Left colon (tissue), 2 donors: ENCODE results near the gene PTPRG. TPM values are rescaled to one million over a fixed set of nuclear protein-coding genes. Genes with fewer than 3 reads are reported as not detected.

Source experiments
- ATAC-seq: fragments of 200-7000 bp; cut with Tn5 transposase; one replicate; pipeline ENCODE4 v1.9.1; 2020; ENCODE audit warnings: mild to moderate bottlenecking, moderate library complexity
- DNase-seq, 2 donors: peaks; one replicate each; pipeline ENCODE4 v3.0.0-alpha.2; 2020
- intact Hi-C, 2 donors: fragments of 100-400 bp; cut with DNase I in 1 of 2; cut with micrococcal nuclease in 1 of 2; formaldehyde crosslinking; loops; one replicate each; pipeline versions ENCODE4 v1.11.2 to v1.14.0; 2022; cut with DNase I, micrococcal nuclease
- total RNA-seq, 2 donors: library from RNA; stranded (reverse); fragmentation: NEBNext Ultra II Directional; extraction: Animal tissue kit (Norgen Biotek cat#: 25700); gene quantifications; one replicate each; pipeline ENCODE4 v1.2.1, GENCODE V29; 2021
- donor health status: DM: no; HTN: no; CAD: no.
- donor health status: DM: yes; HTN: yes; CAD: no.

Gene PTPRG
- total RNA-seq, 2 donors from 2014 or later: 26.0 to 33.4 TPM

GRCh38 chr3:61724801-61725200, 163.4 kb downstream of the PTPRG start:
- ATAC-seq (no peak), DNase-seq (no peak)
- intact Hi-C loops: no loop called here

GRCh38 chr3:61725851-61726333, 164.5 kb downstream of the PTPRG start:
- DNase-seq (no peak), ATAC-seq (peak; percentile 90)
- intact Hi-C loops: no loop called here

GRCh38 chr3:61727435-61727834, 166.1 kb downstream of the PTPRG start:
- intact Hi-C loops: no loop called here
- DNase-seq: no peak
- peak; percentile 61 for ATAC-seq

GRCh38 chr3:61729038-61729634, 167.8 kb downstream of the PTPRG start:
- ATAC-seq (no peak), DNase-seq (no peak)
- intact Hi-C loops: no loop called here

- ATAC-seq (no peak), DNase-seq (no peak)
- intact Hi-C loops: no loop called here
These were observed 168.7 kb downstream of the PTPRG start for GRCh38 chr3:61730056-61730455.

GRCh38 chr3:61730577-61731231, 169.3 kb downstream of the PTPRG start:
- no peak for DNase-seq
- ATAC-seq: no peak
- intact Hi-C loops: no loop called here

- DNase-seq (no peak), ATAC-seq (no peak)
- intact Hi-C loops: no loop called here
These were observed 171.6 kb downstream of the PTPRG start for GRCh38 chr3:61733000-61733399.

GRCh38 chr3:61733876-61734275, 172.5 kb downstream of the PTPRG start:
- DNase-seq (peak in 1 of 2 donors; percentile 23), ATAC-seq (no peak)
- intact Hi-C loops: no loop called here

GRCh38 chr3:61734749-61735686, 173.6 kb downstream of the PTPRG start:
- ATAC-seq: no peak
- DNase-seq: no peak
- intact Hi-C loops: no loop called here

GRCh38 chr3:61736506-61736905, 175.1 kb downstream of the PTPRG start:
- intact Hi-C loops: no loop called here
- ATAC-seq (no peak), DNase-seq (no peak)

GRCh38 chr3:61739640-61740039, 178.3 kb downstream of the PTPRG start:
- intact Hi-C loops: no loop called here
- ATAC-seq: no peak
- DNase-seq: no peak

- DNase-seq: no peak
- intact Hi-C loops: no loop called here
- ATAC-seq: no peak
These were observed 179.1 kb downstream of the PTPRG start for GRCh38 chr3:61740494-61740893.

GRCh38 chr3:61741551-61741950, 180.2 kb downstream of the PTPRG start:
- ATAC-seq (no peak), DNase-seq (no peak)
- intact Hi-C loops: no loop called here

GRCh38 chr3:61742006-61742405, 180.6 kb downstream of the PTPRG start:
- DNase-seq: no peak
- ATAC-seq: no peak
- intact Hi-C loops: no loop called here

- intact Hi-C loops: no loop called here
- ATAC-seq: no peak
- DNase-seq: no peak
These were observed 181.7 kb downstream of the PTPRG start for GRCh38 chr3:61743067-61743466.

- ATAC-seq: no peak
These were observed 182.4 kb downstream of the PTPRG start for GRCh38 chr3:61743686-61744242.

GRCh38 chr3:61748288-61748687, 186.9 kb downstream of the PTPRG start:
- ATAC-seq (no peak), DNase-seq (no peak)
- intact Hi-C loops: no loop called here

More at GRCh38 chr3:61743686-61744242, 182.4 kb downstream of the PTPRG start:
- intact Hi-C loops: no loop called here
- DNase-seq: no peak

GRCh38 chr3:61750766-61751165, 189.4 kb downstream of the PTPRG start:
- DNase-seq (no peak), ATAC-seq (no peak)
- intact Hi-C loops: no loop called here

- DNase-seq (no peak), ATAC-seq (no peak)
- intact Hi-C loops: no loop called here
These were observed 197.5 kb downstream of the PTPRG start for GRCh38 chr3:61758839-61759238.
